ENCODE results near the gene PDZD2. TPM values are rescaled to one million over a fixed set of nuclear protein-coding genes. Genes with fewer than 3 reads are reported as not detected.

The PDZD2 gene
- total and polyA plus RNA-seq, 2 donors (not counting 3 experiments of a cell fraction or from before 2014, with no cell fraction given), result 0.66 to 6.9 TPM

DNA sequence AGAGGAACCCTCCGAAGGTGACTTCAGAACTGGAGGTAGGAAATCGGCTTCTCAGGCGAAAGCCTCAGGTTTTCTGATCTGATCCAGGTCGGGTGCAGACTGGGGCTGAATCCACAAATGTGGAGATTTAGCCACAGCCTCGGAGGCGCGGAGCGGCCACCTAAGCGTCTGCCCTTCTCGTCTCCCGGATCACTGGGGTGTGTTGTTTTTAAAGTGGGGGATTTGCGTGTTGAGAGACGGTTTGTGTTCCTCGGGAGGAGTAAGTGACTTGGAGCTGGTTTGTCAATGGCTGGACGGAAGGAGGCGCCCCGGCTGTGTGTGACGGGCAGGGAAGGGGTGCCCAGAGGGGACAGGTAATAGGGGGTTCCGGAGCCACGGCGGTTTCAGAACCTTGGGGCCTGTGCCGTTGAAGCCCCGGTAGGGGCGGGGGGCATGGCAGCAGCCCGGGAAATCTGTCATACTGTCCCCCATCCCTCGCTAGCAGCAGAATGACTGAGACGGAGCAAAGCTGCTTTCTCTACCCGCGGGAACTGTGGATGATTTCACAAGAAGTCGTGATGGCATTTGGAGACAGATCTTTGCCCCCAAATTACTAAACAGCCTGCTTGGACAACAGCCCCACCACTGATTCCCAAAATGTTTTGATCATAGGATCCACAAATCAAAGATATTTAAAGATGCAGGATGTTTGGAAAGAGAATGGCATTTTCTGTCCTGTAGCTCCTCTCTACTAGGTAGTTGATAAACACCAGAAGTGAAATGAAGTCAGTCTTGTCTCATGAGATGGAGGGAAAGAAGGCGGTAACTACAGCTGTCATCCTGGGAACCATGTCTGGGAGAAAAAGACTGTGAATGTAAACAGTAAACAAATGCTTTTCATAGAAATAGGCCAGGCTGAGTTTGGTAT, 216.5 kb downstream of the PDZD2 start:
- FAIRE-seq, result no peak
- Histone ChIP-seq H2AFZ (ENCODE audit: low read depth, low read length) (peak overlapping the region; percentile 83), H3K79me2 (ENCODE audit: control insufficient read depth, insufficient read depth, low read length) (no peaks in the 10 kb centered on the region), H3K4me1 (ENCODE audit: control insufficient read depth, extremely low read depth, insufficient read depth, low read length) (peaks cover 17% of the 10 kb centered on the region), H3K4me2 (ENCODE audit: insufficient read depth, low read length) (peak overlapping the region; percentile 81), H3K4me3 (replicated peaks in 1 of 3; ENCODE audit: insufficient read depth in 1 of 3, low read depth in 1 of 3, low read length in 3 of 3) (peak overlapping the region; percentile 10 to 68 (median 36)), H3K9ac (replicated peaks; ENCODE audit: extremely low read depth, insufficient read depth, low read length) (peak overlapping the region; percentile 43), H3K36me3 (ENCODE audit: control insufficient read depth in 2 of 2, extremely low read depth in 1 of 2, insufficient read depth in 2 of 2, low read length in 2 of 2) (no peaks in the 10 kb centered on the region), H4K20me1 (replicated peaks; ENCODE audit: control insufficient read depth, extremely low read depth, insufficient read depth, low read length) (no peaks in the 10 kb centered on the region), H3K27me3 (ENCODE audit: control insufficient read depth in 2 of 2, insufficient read depth in 2 of 2, low read length in 2 of 2) (peaks cover 0 to 2% of the 10 kb centered on the region in 2 experiments), H3K27ac (ENCODE audit: insufficient read depth, low read depth, low read length) (no peak overlapping the region), H3K9me3 (replicated peaks; ENCODE audit: control insufficient read depth, insufficient read depth, low read length) (peaks cover 2% of the 10 kb centered on the region), H3K9me1 (replicated peaks; ENCODE audit: control insufficient read depth, extremely low read depth, insufficient read depth, low read length) (no peaks in the 10 kb centered on the region)
- intact Hi-C loops (cut with micrococcal nuclease), result loop anchor here (1.0 to 10.0 kb wide), 2 partner anchors 221 to 339 kb away; no protein-coding TSS in a partner anchor
- TF ChIP-seq, protein P1, sequence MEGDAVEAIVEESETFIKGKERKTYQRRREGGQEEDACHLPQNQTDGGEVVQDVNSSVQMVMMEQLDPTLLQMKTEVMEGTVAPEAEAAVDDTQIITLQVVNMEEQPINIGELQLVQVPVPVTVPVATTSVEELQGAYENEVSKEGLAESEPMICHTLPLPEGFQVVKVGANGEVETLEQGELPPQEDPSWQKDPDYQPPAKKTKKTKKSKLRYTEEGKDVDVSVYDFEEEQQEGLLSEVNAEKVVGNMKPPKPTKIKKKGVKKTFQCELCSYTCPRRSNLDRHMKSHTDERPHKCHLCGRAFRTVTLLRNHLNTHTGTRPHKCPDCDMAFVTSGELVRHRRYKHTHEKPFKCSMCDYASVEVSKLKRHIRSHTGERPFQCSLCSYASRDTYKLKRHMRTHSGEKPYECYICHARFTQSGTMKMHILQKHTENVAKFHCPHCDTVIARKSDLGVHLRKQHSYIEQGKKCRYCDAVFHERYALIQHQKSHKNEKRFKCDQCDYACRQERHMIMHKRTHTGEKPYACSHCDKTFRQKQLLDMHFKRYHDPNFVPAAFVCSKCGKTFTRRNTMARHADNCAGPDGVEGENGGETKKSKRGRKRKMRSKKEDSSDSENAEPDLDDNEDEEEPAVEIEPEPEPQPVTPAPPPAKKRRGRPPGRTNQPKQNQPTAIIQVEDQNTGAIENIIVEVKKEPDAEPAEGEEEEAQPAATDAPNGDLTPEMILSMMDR (IDR thresholded peaks at IDR 0.05; ENCODE audit: extremely low read depth in 1 of 2, insufficient read depth in 1 of 2, low read depth in 1 of 2, low read length in 2 of 2), result no peak
- TF ChIP-seq EZH2 (IDR thresholded peaks at IDR 0.05; ENCODE audit: borderline replicate concordance, low read depth, low read length, severe bottlenecking), result no peak
- TF ChIP-seq GATA2 (IDR thresholded peaks at IDR 0.05; ENCODE audit: insufficient read depth, insufficient read length, low read depth, low read length), result no peak
- TF ChIP-seq, protein P2, sequence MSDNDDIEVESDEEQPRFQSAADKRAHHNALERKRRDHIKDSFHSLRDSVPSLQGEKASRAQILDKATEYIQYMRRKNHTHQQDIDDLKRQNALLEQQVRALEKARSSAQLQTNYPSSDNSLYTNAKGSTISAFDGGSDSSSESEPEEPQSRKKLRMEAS (IDR thresholded peaks at IDR 0.05; ENCODE audit: insufficient read depth, insufficient read length), result no peak
- no peak for TF ChIP-seq MYC (IDR thresholded peaks at IDR 0.05; ENCODE audit: low read depth, low read length)
- TF ChIP-seq POLR2A (IDR thresholded peaks at IDR 0.05; ENCODE audit: low read depth, low read length), result no peak
- DNase-seq (ENCODE audit: low read depth, low spot score), result no peak
- no TSS peak for BruUV-seq (replicated peaks)
- CTCF ChIA-PET, result interaction anchor here (1.0 to 3.4 kb wide), 4 partner anchors 11 to 238 kb away, joined by 4 to 13 read pairs (median 8); no protein-coding TSS in a partner anchor
- POLR2A ChIA-PET, result no interaction called here
- dilution Hi-C loops (cut with MboI; ENCODE audit: extremely low pct_ligation_motif_present, low sequenced_read_pairs), result no loop called here

Measured in endothelial cell of umbilical vein (primary cell).